OCI-M1 (cell line): ENCODE data around the gene PSMG4.

Source experiments
- DNase-seq: peaks from one replicate; lab custom pipeline; 2025; lab: John Stamatoyannopoulos, UW

Gene PSMG4, protein sequence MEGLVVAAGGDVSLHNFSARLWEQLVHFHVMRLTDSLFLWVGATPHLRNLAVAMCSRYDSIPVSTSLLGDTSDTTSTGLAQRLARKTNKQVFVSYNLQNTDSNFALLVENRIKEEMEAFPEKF

GRCh38 chr6:3258720-3259490 is at the start of gene PSMG4:
Gene PSMG4 (plus strand): TSS chr6:3258947. CDS start chr6:3259023, 76 bp downstream.
- DNase-seq, result peak; percentile 95

GRCh38 chr6:3209114-3210023 is 49.4 kb upstream of the PSMG4 start:
- peak; percentile 51 for DNase-seq

DNA sequence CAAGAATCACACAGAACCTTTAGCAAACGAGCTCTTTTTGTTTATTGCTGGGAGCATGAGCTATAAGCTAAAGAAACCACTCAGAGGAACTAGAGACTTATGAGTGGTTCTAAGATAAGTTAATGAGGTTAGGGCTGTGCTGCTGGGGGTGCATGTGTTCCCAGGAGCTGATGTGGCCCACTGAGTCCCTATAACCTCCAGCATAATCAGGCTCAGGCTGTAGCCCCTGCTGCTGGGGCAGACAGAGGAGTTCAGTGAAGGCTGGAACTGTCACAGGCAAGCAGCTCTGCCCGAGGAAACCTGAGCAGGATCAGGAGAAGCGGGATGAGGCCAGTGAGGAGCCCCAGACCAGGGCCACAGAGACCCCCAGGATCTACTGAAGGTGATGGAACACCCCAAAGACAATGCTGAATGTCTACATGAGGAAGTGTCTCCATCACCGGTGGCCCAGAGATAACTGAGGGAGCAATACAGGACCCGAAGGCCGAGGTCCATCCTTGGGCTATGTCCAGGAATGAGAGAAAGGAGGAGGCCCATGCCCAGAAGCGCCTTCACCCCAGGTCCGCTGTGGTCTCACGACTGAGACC is 48.6 kb upstream of the PSMG4 start:
- no peak for DNase-seq

DNA sequence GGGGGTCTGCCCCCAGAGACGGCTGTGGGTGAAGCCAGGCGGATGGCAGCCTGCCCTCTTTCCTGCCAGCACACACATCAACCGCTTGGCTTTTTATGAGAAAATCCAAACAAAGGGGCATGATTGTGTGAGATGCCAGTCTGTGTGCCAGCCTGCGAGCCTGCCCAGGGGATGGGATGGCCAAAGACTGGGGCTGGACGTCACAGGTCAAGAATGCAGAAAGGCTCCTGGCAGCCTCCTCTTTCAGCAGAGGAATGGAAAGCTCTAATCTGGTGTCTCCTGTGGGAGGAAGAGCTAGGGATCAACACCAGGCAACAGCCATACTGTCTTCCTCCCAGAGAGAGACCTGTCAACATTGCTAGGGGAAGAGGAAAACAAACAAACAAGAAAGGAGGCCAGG is 47.1 kb upstream of the PSMG4 start:
- DNase-seq, result no peak

DNA sequence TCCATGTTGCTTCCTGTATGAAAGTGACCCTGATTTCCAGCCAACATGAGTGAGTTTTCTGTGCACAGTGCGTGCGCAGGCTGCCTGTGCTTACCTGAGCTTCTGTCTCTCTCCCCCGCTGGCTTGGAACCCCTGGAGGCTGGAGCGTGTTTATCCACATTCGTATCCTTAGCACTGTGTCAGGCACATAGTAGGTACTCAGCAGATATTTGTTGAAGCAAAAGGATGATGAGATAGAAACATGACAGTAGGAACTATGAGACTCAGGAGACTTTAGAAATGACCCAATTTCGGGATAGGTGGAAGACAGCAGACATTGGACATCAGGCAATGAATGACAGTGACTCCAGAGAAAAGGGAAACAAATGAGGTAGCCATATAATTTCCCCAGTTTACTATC is 46.5 kb upstream of the PSMG4 start:
- DNase-seq, result no peak

DNA sequence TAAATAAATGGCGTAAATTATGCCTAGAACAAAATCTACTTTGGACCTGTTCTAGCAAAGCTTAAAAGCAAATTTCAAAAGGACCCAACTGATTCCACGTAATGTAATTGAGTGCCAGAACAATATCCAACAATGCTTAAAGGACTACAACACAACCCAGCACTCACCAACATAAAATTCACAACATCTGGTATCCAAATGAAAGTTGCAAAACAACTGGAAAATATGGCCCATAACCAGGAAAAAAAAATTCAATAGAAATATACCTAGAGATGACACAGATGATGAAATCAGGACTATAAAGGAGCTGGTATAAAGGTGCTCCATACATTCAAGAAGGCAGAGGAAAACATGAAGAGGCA is 45.4 kb upstream of the PSMG4 start:
- no peak for DNase-seq

DNA sequence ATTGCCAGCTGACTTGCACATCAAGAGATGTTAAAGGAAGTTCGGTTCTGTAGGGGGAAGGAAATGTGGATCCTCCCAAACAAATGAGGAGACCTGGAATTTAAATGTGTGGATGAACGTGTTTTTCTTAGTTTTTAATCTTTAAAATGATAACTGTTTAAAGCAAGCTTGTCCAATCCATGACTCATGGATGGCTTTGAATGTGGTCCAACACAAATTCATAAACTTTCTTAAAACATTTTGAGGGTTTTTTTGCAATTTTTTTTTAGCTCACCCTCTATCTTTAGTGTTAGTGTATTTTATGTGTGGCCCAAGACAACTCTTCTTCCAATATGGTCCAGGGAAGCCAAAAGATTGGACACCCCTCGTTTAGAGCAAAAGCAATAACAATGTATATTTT is 43.8 kb upstream of the PSMG4 start:
- no peak for DNase-seq

- no peak for DNase-seq
These were observed 41.5 kb upstream of the PSMG4 start for GRCh38 chr6:3217286-3217685.

DNA sequence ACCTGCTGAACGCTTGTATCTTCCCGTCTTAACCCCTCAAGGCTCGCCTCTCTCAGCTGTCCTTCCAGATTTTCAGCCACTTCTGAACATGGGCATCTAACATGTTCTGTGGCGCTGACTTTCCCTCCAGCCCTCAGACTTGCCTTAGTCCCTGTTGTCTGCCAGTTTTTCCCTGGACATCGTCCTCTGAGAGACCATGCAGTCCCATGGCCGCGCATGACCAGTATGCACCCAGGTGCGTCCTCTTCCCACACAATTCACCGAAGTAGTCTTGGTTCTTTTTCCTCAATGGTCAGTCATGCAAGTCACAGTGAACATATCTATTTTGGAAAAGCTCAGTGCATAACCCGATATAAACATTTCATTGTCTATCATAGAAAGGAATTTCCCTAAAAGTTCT is 40.5 kb upstream of the PSMG4 start:
- no peak for DNase-seq

DNA sequence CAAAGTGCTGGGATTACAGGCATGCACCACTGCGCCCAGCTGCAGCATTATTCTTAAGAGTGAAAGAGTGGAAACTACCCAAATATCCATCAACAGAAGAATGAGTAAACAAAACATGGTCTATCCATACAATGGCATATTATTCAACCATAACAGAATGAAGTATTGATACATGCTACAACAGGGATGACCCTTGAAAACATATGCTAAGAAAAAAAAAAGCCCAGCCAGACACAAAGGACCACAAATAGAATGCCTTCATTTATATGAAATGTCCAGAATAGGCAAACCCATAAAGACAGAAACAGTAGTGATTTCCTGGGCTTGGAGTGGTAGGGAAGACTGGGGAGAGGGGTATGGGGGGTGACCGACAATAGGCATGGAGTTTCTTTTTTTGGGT is 38.4 kb upstream of the PSMG4 start:
- no peak for DNase-seq

- no peak for DNase-seq
These were observed 37.2 kb upstream of the PSMG4 start for GRCh38 chr6:3221578-3221977.

- no peak for DNase-seq
These were observed 36.2 kb upstream of the PSMG4 start for GRCh38 chr6:3222506-3223038.

DNA sequence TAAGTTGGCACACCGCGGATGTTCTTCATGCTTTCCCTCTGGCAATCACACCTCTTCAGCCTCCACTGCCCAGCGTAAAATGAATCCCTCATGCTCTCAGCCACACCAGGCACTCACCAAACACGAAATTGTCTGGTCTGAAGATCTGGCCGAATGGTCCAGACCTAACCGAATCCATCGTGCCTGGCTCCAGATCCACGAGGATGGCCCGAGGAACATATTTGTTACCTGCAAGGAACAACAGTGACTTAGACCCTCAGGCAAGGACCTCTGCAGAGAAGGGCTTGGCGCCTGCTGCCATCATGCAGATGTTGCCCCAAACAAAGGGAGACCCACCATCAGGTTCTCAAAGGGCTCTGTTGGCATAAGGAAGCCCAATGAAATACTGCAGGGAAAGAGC is 32.7 kb upstream of the PSMG4 start:
- DNase-seq, result no peak

GRCh38 chr6:3226481-3227362 is 32.0 kb upstream of the PSMG4 start:
- peak; percentile 90 for DNase-seq

DNA sequence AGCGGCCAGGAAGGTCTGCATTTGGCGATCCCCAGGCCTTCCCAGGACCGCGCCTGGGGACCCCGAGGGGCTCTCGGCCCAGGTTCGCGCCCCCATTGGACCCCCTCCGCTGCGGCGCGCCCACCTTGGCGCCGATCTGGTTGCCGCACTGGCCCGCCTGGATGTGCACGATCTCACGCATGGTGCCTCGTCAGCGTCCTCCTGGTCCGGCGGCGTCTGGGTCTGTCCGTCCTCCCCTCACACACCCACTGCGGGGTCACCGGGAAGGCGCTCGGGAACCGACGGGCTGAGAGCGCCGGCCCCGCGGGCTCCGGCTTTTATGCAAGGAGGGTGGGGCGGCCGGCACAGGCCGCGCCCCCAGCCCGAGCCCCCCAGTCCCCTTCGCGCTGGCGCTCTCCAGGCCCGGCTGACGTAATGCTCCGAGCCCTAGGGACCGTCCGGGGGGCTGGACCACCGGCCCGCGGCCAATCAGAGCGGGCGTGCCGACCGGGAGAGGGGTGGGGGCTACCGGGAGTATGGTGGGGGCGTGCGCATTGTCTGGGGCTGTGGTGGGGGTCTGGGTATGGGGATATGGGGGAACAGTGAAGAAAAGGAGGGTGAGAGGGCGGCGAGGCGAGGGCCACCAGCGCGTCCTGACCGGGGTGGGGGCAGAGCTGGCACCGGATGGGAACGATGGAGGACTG is 31.2 kb upstream of the PSMG4 start, which contains the start of gene TUBB2B:
Gene TUBB2B (minus strand): TSS at position 291 of the 683 bp plus-strand sequence. CDS start 110 bp downstream, at position 181.
- DNase-seq, result peak; percentile 60

DNA sequence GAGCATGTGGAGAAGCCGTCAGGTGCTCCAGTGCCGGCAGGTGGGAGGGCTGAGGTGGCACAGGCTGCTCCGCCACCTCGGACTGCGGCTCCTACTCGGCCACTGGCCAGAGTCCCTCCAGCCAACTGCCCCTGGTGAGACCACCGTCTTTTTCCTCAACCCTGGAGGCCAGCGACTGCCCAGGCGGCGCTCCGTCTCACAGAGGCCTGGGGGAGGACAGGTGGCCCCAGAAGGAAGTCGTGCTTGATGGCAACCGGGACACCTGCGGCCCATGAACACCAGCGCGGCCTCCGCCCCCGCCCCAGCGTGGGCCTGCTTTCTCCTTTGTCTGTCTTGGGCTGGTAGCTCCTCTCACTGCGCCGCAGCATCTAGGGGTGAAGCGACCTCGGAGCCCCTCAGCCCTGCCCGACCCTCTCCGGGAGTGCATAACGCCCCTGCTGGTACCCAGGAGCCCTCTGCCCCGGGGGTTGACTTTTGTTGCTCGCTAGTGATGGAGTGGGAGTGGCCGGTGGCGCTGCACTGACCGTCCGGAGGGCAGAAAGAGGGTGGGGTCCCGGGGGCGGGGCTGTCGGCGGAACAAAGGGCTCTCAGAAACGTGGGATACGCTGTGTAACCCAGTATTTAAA is 30.6 kb upstream of the PSMG4 start:
- peak; percentile 68 for DNase-seq

- peak; percentile 68 for DNase-seq
These were observed 29.8 kb upstream of the PSMG4 start for GRCh38 chr6:3228771-3229565.

DNA sequence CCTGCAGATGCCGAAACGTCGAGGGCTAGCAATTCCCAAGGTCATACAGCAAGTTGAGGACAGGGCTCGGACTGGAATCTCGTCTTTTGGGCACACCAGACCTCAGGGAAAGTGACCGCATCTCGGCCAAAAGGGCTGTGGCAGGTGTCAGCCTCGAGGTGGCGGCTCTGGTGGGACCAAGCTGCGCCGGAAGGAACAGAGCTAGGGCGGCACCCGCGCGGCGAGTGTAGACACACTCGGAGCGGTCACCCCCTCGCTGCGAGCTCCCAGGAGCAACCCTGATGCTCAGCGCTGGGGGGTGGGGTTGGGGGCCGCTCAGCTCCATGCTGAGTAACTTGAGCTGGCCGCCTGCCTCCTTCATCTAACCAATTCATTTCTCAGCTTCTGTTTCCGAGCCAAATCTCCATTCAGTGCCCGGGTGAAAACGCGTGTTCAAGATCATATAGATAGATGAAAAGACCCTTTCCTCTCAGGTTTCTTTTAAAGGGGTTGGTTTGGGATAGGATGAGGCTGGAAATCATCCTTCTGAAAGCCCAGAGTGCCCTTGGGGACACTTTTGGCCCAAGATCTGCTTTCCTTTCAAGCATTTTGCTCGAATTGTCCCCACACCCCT is 29.1 kb upstream of the PSMG4 start:
- peak; percentile 53 for DNase-seq
